ENCODE measurements around the gene MOB3A.

The MOB3A gene

GRCh38 chr19:2032296-2032941 is 63.7 kb downstream of the MOB3A start:
- TF ChIP-seq CTCF (IDR thresholded peaks at IDR 0.05), result no peak

- no peak for TF ChIP-seq CTCF (IDR thresholded peaks at IDR 0.05)
Observed at GRCh38 chr19:2027361-2027760, 68.8 kb downstream of the MOB3A start.

- TF ChIP-seq CTCF (IDR thresholded peaks at IDR 0.05), result no peak
Observed at GRCh38 chr19:2026770-2027169, 69.4 kb downstream of the MOB3A start.

- no peak for TF ChIP-seq CTCF (IDR thresholded peaks at IDR 0.05)
Observed at GRCh38 chr19:2022289-2022688, 73.8 kb downstream of the MOB3A start.

- no peak for TF ChIP-seq CTCF (IDR thresholded peaks at IDR 0.05)
Observed at GRCh38 chr19:2021453-2022140, 74.5 kb downstream of the MOB3A start.

Measured in LNCAP (cell line).